ENCODE results near the gene NRGN. TPM values are rescaled to one million over a fixed set of nuclear protein-coding genes. Genes with fewer than 3 reads are reported as not detected.

NRGN gene
- total and polyA plus RNA-seq, 2 of the 8 experiments (the other 6 are each of a cell fraction or from before 2014, with no cell fraction given) = 0.60 to 1.0 TPM

DNA sequence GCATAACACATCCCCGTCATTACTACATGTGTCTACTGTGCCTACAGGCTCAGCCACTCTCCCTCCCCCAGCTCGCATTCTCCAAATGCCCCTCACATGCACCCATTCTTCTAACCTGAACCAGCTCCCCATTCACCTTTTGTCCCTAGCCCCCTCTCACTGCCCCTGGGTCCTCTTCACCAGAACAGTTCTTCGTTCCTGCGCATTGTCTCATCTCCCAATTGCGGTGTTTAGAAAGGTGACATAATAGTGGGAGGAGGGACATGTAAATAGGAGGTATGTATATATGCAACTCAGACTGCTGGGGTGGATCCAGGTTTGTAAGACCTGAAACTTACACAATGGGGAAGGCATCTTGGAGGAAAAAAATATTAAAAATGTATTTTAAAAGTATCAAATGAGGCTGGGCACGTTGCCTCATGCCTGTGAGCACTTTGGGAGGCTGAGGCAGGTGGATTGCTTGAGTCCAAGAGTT lies 17.0 kb downstream of the NRGN start (continued):
- TF ChIP-seq CBX5 (IDR thresholded peaks at IDR 0.05; ENCODE audit: low read depth, low read length) (no peak), SUZ12 (IDR thresholded peaks at IDR 0.05; ENCODE audit: low read length) (peak; percentile 80)
